Duodenal mucosa (tissue), 2 donors: ENCODE results near the gene LCTL.

ENCODE experiments used
- H3K27ac ChIP-seq: one replicate; pipeline ENCODE4 v1.7.0; 2013; ENCODE audit warnings: low read depth, low read length
- H3K27me3 ChIP-seq, 2 donors: one replicate each; pipeline ENCODE4 v1.7.0; 2013; ENCODE audit warnings: low read length in 2 of 2, control low read depth in 1 of 2; ENCODE audit not compliant: insufficient read depth in 2 of 2, control insufficient read depth in 1 of 2
- H3K36me3 ChIP-seq, 2 donors: one replicate each; pipeline ENCODE4 v1.7.0; 2013; ENCODE audit warnings: low read length in 2 of 2, control low read depth in 1 of 2; ENCODE audit not compliant: insufficient read depth in 2 of 2, control insufficient read depth in 1 of 2
- H3K4me1 ChIP-seq, 2 donors: one replicate each; pipeline ENCODE4 v1.7.0; 2013; ENCODE audit warnings: low read length in 2 of 2, control low read depth in 1 of 2; ENCODE audit not compliant: insufficient read depth in 2 of 2, control insufficient read depth in 1 of 2
- H3K4me3 ChIP-seq, 2 donors: one replicate each; pipeline ENCODE4 v1.7.0; 2013; ENCODE audit warnings: low read length in 2 of 2, low read depth in 1 of 2
- H3K9ac ChIP-seq, 2 donors: one replicate each; pipeline ENCODE4 v1.7.0; 2013; ENCODE audit warnings: low read length in 2 of 2, low read depth in 1 of 2
- H3K9me3 ChIP-seq, 2 donors: one replicate each; pipeline ENCODE4 v1.7.0; 2013; ENCODE audit warnings: low read length in 2 of 2, control low read depth in 1 of 2; ENCODE audit not compliant: control insufficient read depth in 1 of 2

LCTL gene

DNA sequence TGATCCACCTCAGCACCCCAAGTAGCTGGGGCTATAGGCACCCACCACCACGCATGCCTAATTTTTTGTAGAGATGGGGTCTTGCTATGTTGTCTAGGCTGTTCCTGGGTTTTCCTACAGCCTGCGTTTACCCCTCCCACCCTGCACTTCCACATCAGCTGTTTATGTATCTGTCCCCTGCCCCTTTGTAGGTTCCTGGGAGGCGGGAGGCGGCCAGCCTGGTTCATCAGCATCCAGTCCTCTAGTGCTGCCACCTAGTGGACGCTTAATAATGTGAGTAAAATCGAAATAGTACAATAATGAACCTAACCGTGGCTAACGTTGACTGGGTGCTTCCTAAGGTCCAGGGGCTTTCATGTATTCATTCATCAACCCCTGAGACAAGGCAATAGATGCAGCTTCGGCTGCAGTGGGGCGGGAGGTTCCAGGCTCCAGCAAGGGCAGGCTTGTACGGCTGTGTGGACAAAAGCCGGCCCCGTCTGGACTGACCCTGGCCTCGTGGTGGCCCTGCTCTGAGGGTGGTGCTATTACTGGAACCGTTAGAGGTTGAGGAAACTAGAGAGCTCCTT, 1.2 kb upstream of the LCTL start:
- H3K27me3 ChIP-seq, result no peaks in the 10 kb centered on the region
- H3K27ac ChIP-seq, result no peak overlapping the region
- peak overlapping the region in 1 of 2 donors; percentile 23 for H3K4me3 ChIP-seq
- H3K9ac ChIP-seq, result no peak overlapping the region
- no peaks in the 10 kb centered on the region for H3K36me3 ChIP-seq
- no peaks in the 10 kb centered on the region for H3K9me3 ChIP-seq
- no peaks in the 10 kb centered on the region for H3K4me1 ChIP-seq

DNA sequence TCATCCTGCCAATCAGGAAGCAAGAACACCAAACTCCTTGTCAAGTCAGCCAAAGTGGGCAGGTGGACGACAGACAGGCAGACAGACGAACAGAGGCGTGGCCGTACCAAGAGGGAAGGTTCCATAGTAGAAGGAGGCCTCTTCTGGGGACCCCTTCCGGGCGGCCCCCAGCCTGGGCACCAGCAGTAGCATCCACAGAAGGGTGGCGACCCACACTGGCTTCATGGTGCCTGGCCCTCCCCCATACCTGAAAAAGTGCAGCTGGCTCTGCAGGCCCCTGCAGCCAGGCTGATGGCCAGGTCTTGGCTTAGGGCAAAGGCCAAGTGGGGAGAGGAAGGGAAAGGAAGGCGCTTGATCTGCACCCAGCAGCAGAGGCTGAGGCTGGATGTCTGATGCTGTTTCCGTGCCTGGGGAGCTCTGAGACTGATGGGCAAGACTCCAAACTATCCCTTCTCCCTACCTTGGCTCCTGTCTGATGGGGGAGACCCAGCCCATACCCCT, 607 bp downstream of the LCTL start:
- Histone ChIP-seq H3K4me1 (no peaks in the 10 kb centered on the region), H3K9me3 (no peaks in the 10 kb centered on the region), H3K9ac (no peak overlapping the region), H3K4me3 (no peak overlapping the region), H3K36me3 (no peaks in the 10 kb centered on the region), H3K27me3 (no peaks in the 10 kb centered on the region), H3K27ac (no peak overlapping the region)

DNA sequence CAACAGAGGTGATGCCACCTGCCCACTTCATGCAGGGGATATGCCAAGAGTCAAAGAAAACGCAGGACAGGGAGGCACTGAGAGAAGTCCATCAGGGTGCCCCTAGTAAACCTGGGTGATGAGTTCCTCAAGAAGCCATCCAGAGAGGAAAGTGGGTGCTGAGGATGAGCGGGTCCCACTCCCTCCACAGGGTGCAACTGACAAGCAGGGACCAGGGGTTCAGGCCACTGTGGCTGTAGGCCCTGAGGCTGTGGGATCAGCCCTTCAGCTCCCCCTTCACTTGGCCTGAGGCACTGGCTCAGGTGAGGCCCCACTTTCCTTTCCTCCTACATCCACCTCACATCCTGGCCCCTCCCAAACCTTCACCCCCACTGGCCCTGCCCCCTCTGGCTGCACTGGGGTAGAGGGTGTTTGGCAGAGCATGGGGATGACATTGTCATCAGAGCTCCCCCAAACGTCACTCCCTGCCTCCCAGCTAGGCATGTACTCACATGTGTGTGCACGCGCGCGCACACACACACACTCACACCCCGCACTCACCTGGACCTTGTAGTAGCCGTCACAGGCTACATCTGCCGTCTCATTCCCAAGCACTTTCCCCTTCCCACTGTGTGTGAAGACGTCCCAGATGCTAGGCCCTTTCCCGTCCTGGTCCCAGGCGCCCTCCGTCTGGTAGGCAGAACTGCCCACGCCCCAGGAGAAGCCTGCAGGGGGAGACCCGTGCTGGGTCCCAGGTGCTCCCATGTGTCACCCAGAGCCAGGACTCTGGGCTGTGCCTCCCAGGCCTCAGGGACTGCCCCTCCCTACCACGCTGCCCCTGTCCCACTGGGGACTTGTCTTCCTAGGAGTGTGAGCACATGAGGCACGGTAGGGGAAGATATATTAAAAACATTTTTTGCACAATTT, 1.4 kb downstream of the LCTL start:
- Histone ChIP-seq H3K9ac (no peak overlapping the region), H3K4me1 (no peaks in the 10 kb centered on the region), H3K4me3 (no peak overlapping the region), H3K9me3 (no peaks in the 10 kb centered on the region), H3K27ac (no peak overlapping the region), H3K36me3 (no peaks in the 10 kb centered on the region), H3K27me3 (no peaks in the 10 kb centered on the region)

DNA sequence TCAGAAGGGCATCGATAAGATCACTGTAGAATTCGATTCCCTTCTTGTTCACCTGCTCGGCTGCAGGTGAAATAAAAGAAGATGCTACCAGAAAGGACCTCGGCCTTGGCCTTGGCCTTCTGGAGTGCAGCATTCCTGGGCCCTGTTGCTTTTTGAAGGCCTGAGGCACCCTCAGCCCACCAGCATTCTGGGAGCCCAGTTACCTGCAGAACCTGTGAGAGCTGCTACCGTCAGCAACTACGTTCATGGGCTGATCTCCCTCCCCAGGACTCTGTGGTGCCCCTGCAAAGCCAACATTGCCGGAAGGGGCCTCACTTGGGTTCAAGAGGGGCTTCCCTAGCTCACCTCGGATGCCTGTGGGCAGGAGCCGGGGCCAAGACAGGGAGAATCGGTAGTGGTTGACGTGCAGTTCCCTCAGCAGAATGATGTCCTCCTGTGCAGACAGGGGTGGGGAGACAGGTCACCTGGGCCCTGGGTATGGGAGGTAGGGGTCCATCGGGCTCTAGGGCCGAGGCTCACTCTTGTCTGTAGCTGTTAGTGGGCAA, 2.2 kb downstream of the LCTL start:
- H3K4me1 ChIP-seq, result no peaks in the 10 kb centered on the region
- no peaks in the 10 kb centered on the region for H3K9me3 ChIP-seq
- no peak overlapping the region for H3K27ac ChIP-seq
- no peaks in the 10 kb centered on the region for H3K27me3 ChIP-seq
- H3K9ac ChIP-seq, result no peak overlapping the region
- no peaks in the 10 kb centered on the region for H3K36me3 ChIP-seq
- H3K4me3 ChIP-seq, result no peak overlapping the region

DNA sequence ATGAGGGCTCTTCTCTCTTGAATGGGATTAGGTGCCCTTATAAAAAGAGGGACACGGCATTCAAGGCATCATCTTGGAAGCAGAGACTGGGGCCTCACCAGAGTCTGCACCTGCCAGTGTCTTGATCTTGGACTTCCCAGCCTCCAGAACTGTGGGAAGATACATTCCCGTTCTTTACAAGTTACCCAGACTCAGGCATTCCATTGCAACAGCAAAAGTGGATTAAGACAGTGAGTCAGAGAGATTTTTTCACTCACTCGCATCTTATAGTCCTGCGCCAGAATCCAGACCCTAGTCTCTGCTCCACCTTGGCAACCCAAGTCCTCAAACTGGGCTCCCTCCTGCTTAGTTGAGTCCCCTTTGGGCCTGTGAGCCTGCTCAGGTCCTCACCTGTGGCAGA, 2.7 kb downstream of the LCTL start:
- no peaks in the 10 kb centered on the region for H3K36me3 ChIP-seq

DNA sequence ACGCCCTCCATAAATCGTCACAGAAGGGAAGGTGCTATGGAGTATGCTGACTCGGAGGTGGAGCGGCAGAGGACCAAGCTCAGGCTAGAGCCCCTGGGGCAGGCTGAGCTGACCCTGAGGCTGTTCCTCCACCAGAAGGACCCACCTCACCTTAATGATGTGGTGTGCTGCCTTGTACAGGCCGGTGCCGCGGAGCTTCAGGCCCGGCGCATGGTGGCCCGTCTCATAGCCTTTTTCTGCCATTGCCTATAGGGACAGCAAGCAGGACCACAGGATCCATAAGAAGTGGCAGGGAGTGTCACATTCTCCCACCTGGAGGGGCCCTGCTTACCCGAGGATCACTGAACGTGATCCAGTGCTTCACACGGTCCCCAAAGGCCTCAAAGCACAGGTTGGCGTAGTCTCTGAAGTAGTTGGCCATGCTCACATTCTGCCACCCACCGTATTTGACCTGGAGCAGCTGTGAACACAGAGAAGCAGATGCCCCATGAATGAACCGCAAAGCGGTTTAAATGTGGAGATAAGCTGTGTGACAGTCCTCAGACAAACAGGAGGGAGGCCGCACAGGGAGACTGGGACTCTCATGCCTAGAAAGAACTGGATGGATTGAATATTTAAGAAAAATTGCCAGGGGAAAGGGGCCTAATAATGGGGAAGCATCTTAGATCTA, 4.8 kb downstream of the LCTL start:
- H3K36me3 ChIP-seq, result no peaks in the 10 kb centered on the region
- no peaks in the 10 kb centered on the region for H3K4me1 ChIP-seq
- H3K4me3 ChIP-seq, result no peak overlapping the region
- H3K9me3 ChIP-seq, result no peaks in the 10 kb centered on the region
- H3K27ac ChIP-seq, result no peak overlapping the region
- no peaks in the 10 kb centered on the region for H3K27me3 ChIP-seq
- no peak overlapping the region for H3K9ac ChIP-seq

More for the DNA sequence above, 2.7 kb downstream of the LCTL start:
- Histone ChIP-seq H3K4me1 (no peaks in the 10 kb centered on the region), H3K27ac (no peak overlapping the region), H3K4me3 (no peak overlapping the region), H3K9me3 (no peaks in the 10 kb centered on the region), H3K9ac (no peak overlapping the region), H3K27me3 (no peaks in the 10 kb centered on the region)

DNA sequence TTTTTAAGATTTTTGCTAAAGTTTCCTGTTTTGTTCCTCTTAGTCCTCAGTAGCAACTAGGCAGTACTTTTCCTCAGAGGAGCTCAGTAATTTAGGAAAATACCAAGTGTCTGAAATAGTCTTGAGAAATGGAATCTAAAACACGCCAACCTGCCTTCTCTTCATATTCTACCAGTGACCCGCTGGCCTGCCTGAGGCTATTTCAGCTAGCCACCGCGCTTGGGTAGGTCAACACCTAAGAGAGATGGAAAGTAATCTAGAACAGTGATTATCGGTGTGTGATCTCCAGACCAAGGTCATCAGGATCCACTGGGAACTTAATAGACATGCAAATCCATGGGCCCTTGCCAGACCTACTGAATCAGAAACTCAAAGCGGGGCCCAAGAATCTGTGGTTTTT, 7.5 kb downstream of the LCTL start:
- Histone ChIP-seq H3K27me3 (no peaks in the 10 kb centered on the region), H3K27ac (no peak overlapping the region), H3K9ac (no peak overlapping the region), H3K4me3 (no peak overlapping the region), H3K4me1 (no peaks in the 10 kb centered on the region), H3K9me3 (no peaks in the 10 kb centered on the region), H3K36me3 (no peaks in the 10 kb centered on the region)

DNA sequence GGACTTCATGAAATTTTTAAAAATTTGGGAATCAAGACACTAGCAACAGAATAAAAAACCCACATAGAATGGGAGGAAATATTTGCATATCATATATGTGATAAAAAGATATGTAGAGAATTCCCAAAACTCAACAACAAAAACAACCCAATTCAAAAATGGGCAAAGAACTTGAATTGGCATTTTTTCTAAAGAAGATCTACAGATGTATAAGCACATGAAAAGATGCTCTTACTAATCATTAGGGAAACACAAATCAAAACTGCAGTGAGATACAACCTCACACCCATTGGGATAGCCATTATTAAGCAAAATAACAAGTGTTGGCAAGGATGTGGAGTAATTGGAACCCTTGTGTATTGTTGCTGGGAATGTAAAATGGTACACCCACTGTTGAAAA, 10.1 kb downstream of the LCTL start:
- no peaks in the 10 kb centered on the region for H3K4me1 ChIP-seq
- no peaks in the 10 kb centered on the region for H3K27me3 ChIP-seq
- H3K9me3 ChIP-seq, result no peaks in the 10 kb centered on the region
- H3K4me3 ChIP-seq, result no peak overlapping the region
- no peak overlapping the region for H3K9ac ChIP-seq
- H3K27ac ChIP-seq, result no peak overlapping the region
- no peaks in the 10 kb centered on the region for H3K36me3 ChIP-seq

DNA sequence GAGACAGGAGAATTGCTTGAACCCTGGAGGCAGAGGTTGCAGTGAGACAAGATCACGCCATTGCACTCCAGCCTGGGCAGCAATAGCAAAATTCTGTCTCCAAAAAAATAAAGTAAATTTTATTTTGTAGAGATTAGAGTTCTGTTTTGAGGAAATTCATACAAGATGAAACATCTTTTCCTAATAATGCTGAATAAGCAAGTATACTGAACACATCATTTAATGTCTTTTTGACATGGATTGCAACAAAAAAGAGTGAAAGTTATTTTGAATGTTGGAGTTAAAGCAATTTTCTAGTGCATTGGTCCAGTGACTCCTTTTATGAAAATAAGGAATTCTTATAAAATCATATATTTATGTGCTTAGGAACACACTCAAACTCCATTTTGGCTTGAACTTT, 20.5 kb downstream of the LCTL start:
- H3K4me3 ChIP-seq, result no peak overlapping the region
- H3K27me3 ChIP-seq, result no peaks in the 10 kb centered on the region
- peaks cover 0 to 9% of the 10 kb centered on the region in 2 donors for H3K36me3 ChIP-seq
- no peaks in the 10 kb centered on the region for H3K9me3 ChIP-seq
- H3K4me1 ChIP-seq, result no peaks in the 10 kb centered on the region
- no peak overlapping the region for H3K27ac ChIP-seq
- H3K9ac ChIP-seq, result no peak overlapping the region

DNA sequence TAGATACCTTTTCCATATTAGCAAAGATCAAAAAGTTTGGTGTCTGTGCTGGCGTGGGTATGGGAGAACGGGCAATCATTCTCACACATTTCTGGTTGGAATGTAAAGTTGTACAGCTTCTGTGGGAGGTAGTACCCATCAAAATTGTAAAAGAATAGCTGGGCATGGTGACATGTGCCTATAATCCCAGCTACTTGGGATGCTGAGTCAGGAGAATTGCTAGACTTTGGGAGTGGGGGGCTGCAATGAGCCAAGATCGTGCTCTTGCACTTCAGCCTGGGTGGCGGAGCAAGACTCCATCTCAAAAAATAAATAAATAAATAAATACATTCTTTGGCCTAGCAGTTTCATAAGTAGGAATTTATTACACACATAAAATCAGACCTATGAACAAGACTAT, 22.9 kb downstream of the LCTL start:
- H3K27ac ChIP-seq, result no peak overlapping the region
- H3K4me1 ChIP-seq, result no peaks in the 10 kb centered on the region
- H3K27me3 ChIP-seq, result no peaks in the 10 kb centered on the region
- no peak overlapping the region for H3K4me3 ChIP-seq
- H3K9ac ChIP-seq, result no peak overlapping the region
- H3K9me3 ChIP-seq, result no peaks in the 10 kb centered on the region
- H3K36me3 ChIP-seq, result peaks cover 0 to 9% of the 10 kb centered on the region in 2 donors
